Activated CD8-positive, alpha-beta memory T cell treated with anti-CD3 and anti-CD28 coated beads, Interleukin-2, amount 10 ng/mL, durations not matched to agents 7 days and 5 days (primary cell): ENCODE measurements around the gene ADAP1. TPM values are rescaled to one million over a fixed set of nuclear protein-coding genes. Genes with fewer than 3 reads are reported as not detected.
A peak's percentile ranks its signal among the peaks of the same experiment; 100 is the strongest.

ENCODE experiments used
- ATAC-seq: fragments of 150-1000 bp; cut with Tn5 transposase; one replicate; pipeline ENCODE4 v1.10.0; 2021; ENCODE audit warnings: moderate library complexity
- CTCF ChIA-PET: fragments of 350-600 bp; sonication (Branson Sonifier 250); formaldehyde crosslinking; loops from one replicate; lab custom pipeline; 2021; ENCODE audit warnings: antibody characterized with exemption; lab: Charles Lee
- DNase-seq: peaks from one replicate; pipeline ENCODE4 v3.0.0-alpha.2; 2020
- H3K27ac Mint-ChIP-seq: one replicate; pipeline ENCODE4 v1.8.0; 2021; ENCODE audit warnings: mild to moderate bottlenecking, mixed read lengths
- H3K27me3 Mint-ChIP-seq: one replicate; pipeline ENCODE4 v1.8.0; 2021; ENCODE audit warnings: mixed read lengths
- H3K36me3 Mint-ChIP-seq: one replicate; pipeline ENCODE4 v1.8.0; 2021; ENCODE audit warnings: mild to moderate bottlenecking, mixed read lengths
- H3K4me1 Mint-ChIP-seq: one replicate; pipeline ENCODE4 v1.8.0; 2021; ENCODE audit warnings: mixed read lengths
- H3K4me3 Mint-ChIP-seq: one replicate; pipeline ENCODE4 v1.8.0; 2021; ENCODE audit warnings: mild to moderate bottlenecking, moderate library complexity, mixed read lengths
- H3K9me3 Mint-ChIP-seq: one replicate; pipeline ENCODE4 v1.8.0; 2022; ENCODE audit warnings: low read depth, mixed read lengths
- total RNA-seq, 2 experiments: library from RNA; stranded (reverse); gene quantifications; one replicate each; pipeline ENCODE4 v1.2.3, GENCODE V29; 2021

Gene ADAP1
- total RNA-seq, 2 experiments from 2014 or later, result 12.4 to 30.8 TPM

DNA sequence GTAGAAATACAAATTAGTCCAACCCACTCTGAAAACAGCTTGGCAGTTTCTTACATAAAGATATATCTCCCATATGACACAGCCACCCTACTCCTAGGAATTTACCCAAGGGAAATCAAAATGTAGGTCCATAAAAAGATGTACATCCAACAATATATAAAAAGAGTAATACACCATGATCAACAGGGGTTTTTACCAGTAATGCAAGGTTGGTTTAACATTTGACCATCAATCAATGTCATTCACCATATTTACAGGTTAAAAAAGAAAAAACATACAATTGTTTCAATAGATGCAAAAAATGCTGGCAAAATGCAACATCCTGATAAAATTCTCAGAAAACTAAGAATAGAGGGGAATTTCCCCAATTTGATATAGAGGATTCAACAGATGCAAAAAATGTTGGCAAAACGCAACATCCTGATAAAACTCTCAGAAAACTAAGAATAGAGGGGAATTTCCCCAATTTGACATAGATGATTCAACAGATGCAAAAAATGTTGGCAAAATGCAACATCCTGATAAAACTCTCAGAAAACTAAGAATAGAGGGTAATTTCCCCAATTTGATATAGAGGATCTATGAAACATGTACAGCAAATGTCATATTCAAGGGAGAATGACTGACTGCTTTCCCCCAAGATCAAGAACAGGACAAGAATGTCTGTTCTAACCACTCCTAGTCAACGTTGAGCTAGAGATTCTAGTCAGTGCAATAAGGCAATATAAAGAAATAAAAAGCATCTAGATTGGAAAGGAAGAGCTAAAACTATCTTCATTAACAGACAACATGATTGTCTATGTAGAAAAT lies 13.7 kb downstream of the ADAP1 start:
- ATAC-seq, result no peak
- Mint-ChIP-seq H3K4me1 (peaks cover 19% of the 10 kb centered on the region), H3K9me3 (peaks cover 10% of the 10 kb centered on the region), H3K36me3 (peaks cover 8% of the 10 kb centered on the region), H3K4me3 (no peak overlapping the region), H3K27ac (no peak overlapping the region), H3K27me3 (peaks cover 18% of the 10 kb centered on the region)
- no peak for DNase-seq
- CTCF ChIA-PET, result no interaction called here

GRCh38 chr7:939843-940242 lies 14.6 kb downstream of the ADAP1 start:
- Mint-ChIP-seq H3K4me3 (no peak overlapping the region), H3K27ac (no peak overlapping the region), H3K9me3 (peaks cover 10% of the 10 kb centered on the region), H3K4me1 (peaks cover 20% of the 10 kb centered on the region), H3K36me3 (peaks cover 8% of the 10 kb centered on the region), H3K27me3 (peaks cover 18% of the 10 kb centered on the region)
- DNase-seq (no peak), ATAC-seq (no peak)
- CTCF ChIA-PET, result interaction anchor here (0.9 to 1.4 kb wide), 3 partner anchors 15 to 35 kb away, joined by 3 to 4 read pairs (median 3); partner anchors contain the start of gene COX19

DNA sequence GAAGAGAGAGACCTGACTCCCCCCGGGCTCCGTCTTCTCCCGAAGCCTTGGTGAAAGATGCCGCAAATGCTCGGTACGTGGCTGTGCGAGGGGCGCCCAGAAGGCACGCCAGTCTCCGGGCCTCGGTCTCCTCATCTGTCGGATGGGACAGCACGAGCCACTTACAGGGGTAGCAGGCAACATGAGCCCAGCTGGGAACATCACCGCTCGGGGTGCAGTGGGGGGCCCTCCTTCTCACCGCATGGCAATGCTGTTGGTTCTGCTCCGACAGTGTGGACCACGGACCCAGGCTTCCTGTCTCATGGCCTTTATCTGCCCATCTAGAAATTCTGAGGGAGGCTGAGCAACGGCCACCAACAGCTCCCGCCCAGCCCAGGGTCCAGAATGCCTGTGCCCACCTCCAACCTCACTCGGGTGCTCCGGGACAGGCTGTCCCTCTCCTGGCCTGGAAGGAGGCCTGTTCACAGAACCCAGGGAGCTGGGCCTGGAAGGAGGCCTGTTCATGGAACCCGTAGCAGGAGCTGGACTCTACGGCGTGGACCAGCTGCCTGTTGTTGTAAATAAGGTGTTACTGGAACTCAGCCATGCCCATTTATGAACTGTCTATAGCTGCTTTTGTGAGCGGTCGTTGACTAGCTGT lies 15.8 kb downstream of the ADAP1 start:
- ATAC-seq (no peak), DNase-seq (no peak)
- Mint-ChIP-seq H3K9me3 (peaks cover 10% of the 10 kb centered on the region), H3K36me3 (peaks cover 8% of the 10 kb centered on the region), H3K27ac (no peak overlapping the region), H3K4me1 (peaks cover 20% of the 10 kb centered on the region), H3K27me3 (peaks cover 18% of the 10 kb centered on the region), H3K4me3 (no peak overlapping the region)
- CTCF ChIA-PET, result interaction anchor here (1.1 to 1.4 kb wide), 2 partner anchors 15 to 36 kb away, joined by 3 read pairs; partner anchors contain the start of gene COX19

- Mint-ChIP-seq H3K9me3 (peaks cover 10% of the 10 kb centered on the region), H3K27ac (no peak overlapping the region), H3K27me3 (peaks cover 18% of the 10 kb centered on the region), H3K4me1 (peaks cover 20% of the 10 kb centered on the region), H3K36me3 (peaks cover 8% of the 10 kb centered on the region), H3K4me3 (no peak overlapping the region)
- CTCF ChIA-PET, result no interaction called here
- no peak for ATAC-seq
- no peak for DNase-seq
Observed at GRCh38 chr7:937856-938484, 16.5 kb downstream of the ADAP1 start.

DNA sequence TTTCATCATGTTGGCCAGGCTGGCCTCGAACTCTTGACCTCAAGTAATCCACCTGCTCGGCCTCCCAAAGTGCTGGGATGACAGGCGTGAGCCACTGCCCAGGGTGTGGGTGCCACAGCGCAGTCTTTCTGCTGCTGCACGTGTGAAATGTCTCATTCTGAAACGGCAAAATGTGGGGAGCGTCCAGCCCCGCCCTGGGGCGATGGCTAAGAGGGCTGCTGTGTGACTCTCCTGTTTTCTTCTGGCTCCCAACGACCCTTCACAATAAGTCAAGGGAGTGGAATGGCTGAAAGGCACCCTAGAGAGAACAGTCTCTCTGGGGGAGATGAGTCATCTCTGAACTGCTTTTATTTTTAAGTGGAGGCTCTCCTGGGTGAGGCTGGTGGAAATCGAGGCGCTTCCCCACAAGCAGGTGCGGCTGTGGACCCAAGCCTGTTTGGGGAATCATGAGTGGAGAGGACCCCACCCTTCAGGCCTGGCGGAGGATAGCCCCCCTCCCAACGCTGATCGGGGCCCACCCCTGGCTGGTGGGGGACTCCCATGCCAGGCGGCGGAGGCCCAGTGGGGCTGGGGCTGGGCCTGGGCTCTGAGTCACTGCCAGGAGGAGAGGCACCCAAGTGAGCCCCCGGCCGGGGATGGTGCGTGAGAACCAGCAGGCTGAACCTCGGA lies 18.0 kb downstream of the ADAP1 start:
- DNase-seq (peak; percentile 70), ATAC-seq (peak; percentile 89)
- CTCF ChIA-PET, result no interaction called here
- Mint-ChIP-seq H3K9me3 (peaks cover 7% of the 10 kb centered on the region), H3K27ac (peak overlapping the region; percentile 43), H3K4me3 (no peak overlapping the region), H3K27me3 (peaks cover 12% of the 10 kb centered on the region), H3K36me3 (peaks cover 8% of the 10 kb centered on the region), H3K4me1 (peaks cover 21% of the 10 kb centered on the region)

GRCh38 chr7:935874-936385 lies 18.6 kb downstream of the ADAP1 start:
- Mint-ChIP-seq H3K4me1 (peaks cover 24% of the 10 kb centered on the region), H3K9me3 (peaks cover 7% of the 10 kb centered on the region), H3K27me3 (peaks cover 14% of the 10 kb centered on the region), H3K36me3 (peaks cover 6% of the 10 kb centered on the region), H3K27ac (peak overlapping the region; percentile 43), H3K4me3 (no peak overlapping the region)
- DNase-seq (no peak), ATAC-seq (no peak)
- CTCF ChIA-PET, result no interaction called here

DNA sequence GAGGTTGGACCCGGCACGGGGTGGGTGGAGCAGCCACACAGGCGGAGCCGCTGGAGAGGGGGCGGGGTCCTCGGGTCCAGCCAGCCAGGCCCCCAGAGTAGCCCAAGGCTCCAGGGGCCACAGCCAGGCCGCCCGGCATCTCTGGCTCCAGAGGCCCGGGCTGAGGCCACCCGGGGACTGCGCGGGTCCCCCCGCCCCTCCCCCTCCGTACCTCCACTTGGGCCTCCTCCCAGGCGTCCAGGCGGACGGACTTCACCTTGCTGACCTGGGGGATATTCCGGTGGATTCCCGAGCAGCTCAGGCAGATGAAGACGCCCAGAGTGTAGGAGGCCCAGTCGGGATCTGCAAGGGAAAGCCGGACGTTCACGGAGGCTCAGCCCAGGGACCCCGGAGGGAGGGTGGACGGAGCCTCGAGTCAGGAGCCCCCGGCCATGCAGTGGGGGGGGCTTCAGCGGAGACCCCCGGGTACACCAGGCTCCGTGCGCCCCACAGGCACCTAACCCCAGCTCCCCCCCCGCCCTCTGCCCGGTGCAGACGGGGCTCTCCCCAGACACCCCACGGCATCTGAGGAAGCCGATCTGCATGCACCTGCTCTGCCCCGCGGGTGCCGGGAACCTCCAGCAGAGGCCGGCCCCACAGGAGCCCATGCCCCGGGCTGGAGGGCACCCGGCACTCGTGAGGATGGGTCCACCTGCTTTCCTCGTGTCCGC lies 19.2 kb downstream of the ADAP1 start:
- Mint-ChIP-seq H3K27me3 (peaks cover 9% of the 10 kb centered on the region), H3K36me3 (peaks cover 3% of the 10 kb centered on the region), H3K4me1 (peaks cover 22% of the 10 kb centered on the region), H3K27ac (no peak overlapping the region), H3K4me3 (no peak overlapping the region), H3K9me3 (peaks cover 5% of the 10 kb centered on the region)
- DNase-seq (no peak), ATAC-seq (no peak)
- CTCF ChIA-PET, result no interaction called here

DNA sequence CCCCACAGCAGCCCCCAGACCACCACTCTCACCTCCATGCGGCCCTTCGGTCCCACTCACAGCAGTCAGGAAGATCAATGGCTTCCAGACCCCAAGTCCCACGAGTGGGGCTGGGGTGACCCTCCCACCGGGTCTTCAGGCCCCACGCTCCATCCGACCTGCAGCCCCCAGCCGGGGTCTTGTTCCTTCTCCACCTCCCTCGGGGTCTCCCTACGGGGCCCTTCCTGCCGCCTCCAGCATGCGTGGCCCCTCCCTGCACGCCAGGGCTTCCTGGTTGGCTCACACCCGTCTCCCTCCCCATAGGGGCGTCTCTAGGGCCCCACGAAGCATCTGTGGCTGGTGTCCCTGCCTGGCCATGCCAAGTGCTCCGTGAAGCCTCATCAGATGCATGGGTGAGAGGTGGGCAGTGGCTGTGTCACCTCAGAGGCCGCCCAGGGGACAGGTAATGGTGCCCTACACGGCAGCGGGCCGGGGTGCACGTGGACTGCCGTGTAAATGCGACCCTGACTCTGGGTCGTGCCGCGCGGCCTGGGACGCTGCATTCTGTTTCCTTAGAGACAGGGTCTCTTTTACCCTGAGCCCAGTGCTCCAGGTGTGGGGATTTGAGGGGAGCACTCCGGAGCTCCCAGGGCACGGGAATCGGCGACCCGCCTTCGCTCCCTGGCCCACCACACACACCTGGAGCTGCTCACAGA lies 19.9 kb downstream of the ADAP1 start:
- ATAC-seq, result no peak
- Mint-ChIP-seq H3K9me3 (peaks cover 4% of the 10 kb centered on the region), H3K4me1 (peaks cover 26% of the 10 kb centered on the region), H3K36me3 (peaks cover 7% of the 10 kb centered on the region), H3K27ac (no peak overlapping the region), H3K27me3 (peaks cover 12% of the 10 kb centered on the region), H3K4me3 (no peak overlapping the region)
- no peak for DNase-seq
- CTCF ChIA-PET, result no interaction called here

DNA sequence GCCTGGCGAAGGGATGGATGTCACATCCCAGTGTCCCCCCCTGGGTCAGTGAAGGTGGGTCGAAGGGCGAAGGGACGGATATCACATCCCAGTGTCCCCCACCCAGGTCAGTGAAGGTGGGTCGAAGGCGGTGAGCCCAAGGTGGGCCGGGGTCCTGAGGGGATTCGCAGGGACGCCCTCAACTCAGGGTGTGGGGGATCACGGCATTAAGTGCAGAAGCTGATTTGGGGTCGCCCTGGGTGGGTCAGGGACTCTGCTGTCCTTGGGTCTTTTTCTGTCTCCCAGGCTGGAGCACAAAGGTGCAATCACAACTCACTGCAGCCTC lies 21.9 kb downstream of the ADAP1 start:
- Mint-ChIP-seq H3K27ac (no peak overlapping the region), H3K4me3 (no peak overlapping the region), H3K27me3 (peaks cover 23% of the 10 kb centered on the region), H3K9me3 (peaks cover 2% of the 10 kb centered on the region), H3K36me3 (peaks cover 6% of the 10 kb centered on the region), H3K4me1 (peaks cover 39% of the 10 kb centered on the region)
- no peak for ATAC-seq
- CTCF ChIA-PET, result no interaction called here
- no peak for DNase-seq

DNA sequence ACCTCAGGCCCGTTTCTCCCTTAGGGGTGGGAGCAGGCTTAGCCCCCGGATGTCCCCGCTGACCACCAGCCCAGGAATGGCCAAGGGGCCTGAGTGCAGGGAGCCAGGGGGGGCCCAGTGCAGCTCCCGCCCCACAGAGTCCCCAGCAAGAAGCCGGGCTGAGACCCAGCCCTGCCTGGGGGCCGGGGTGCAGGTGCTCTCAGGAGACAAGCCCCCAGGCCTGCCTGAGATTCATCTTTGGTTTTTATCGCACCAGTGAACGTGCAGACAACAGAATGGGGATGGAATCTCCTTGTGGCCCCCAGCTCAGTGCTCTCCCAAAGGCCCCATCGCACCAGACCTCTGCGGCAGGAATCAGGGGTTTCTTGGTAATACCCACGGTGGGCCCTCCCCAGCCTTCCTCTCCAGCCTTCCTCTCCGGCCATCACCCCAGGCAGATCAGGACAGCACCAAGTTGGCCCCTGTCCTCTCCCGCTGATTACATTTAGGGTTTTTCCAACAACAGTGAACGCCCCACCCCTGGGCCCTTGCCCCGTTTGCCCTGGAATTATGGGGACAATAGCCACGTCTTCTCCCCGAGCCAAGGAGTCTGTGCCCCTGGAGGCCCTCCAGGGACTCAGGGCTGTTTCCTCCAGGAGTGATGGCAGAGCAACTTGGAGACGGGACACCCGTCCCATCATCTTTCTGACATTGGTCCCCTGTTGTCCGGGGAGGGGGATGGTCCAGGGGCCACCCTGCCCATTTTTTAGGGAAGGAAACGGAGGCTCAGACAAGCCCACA lies 22.4 kb downstream of the ADAP1 start:
- Mint-ChIP-seq H3K9me3 (peaks cover 2% of the 10 kb centered on the region), H3K27me3 (peaks cover 28% of the 10 kb centered on the region), H3K4me3 (no peak overlapping the region), H3K27ac (no peak overlapping the region), H3K4me1 (peaks cover 39% of the 10 kb centered on the region), H3K36me3 (peaks cover 6% of the 10 kb centered on the region)
- CTCF ChIA-PET, result interaction anchor here (1.1 to 2.0 kb wide), 3 partner anchors 10 to 63 kb away, joined by 3 to 5 read pairs (median 5); no protein-coding TSS in a partner anchor
- no peak for ATAC-seq
- no peak for DNase-seq

DNA sequence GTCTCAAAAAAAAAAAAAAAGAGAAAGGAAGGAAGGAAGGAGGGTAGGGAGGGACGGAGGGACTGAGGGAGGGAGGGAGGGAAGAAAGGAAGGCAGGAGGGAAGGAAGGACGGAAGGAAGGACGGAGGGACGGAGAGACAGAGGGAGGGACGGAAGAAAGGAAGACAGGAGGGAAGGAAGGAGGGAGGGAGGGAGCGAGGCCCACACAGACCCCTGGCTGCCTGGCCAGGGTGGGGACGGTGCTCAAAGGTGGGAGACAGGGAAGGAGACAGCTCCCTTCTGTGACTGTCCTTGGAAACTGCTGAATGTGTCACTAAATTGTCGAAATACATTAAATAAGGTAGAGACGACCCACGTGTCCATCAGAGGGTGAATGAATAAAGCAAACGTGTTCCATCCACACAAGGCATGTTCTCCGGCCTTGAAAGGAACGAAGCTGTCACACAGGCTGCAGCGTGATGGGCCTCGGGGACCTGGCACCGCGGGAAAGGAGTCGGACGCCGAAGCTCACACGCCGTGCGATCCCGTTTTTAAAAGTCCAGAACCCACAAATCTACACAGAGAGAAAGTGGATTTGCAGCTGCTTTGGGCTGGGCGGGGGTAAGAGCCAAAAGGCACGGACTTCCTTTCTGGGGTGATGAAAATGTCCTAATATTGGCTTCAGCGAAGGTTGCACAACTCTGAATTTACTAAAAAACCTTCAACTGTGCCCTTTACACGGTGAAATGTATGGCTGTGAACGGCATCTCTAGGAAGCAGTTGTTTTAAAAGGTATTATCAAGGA lies 23.3 kb downstream of the ADAP1 start:
- peaks cover 2% of the 10 kb centered on the region for H3K9me3 Mint-ChIP-seq
- peaks cover 26% of the 10 kb centered on the region for H3K27me3 Mint-ChIP-seq
- CTCF ChIA-PET, result interaction anchor here (1.1 to 2.0 kb wide), 3 partner anchors 9 to 64 kb away, joined by 3 to 5 read pairs (median 5); no protein-coding TSS in a partner anchor
- no peak overlapping the region for H3K27ac Mint-ChIP-seq
- DNase-seq, result no peak
- H3K4me3 Mint-ChIP-seq, result no peak overlapping the region
- no peak for ATAC-seq
- H3K4me1 Mint-ChIP-seq, result peaks cover 33% of the 10 kb centered on the region
- peaks cover 6% of the 10 kb centered on the region for H3K36me3 Mint-ChIP-seq
